HG03159 (cell line): ENCODE data around the gene TMEM209.
A peak's percentile ranks its signal among the peaks of the same experiment; 100 is the strongest.
"Not testable (repeated sequence)": the region's sequence is repeated elsewhere in the genome, so short reads cannot be mapped to it uniquely, and the experiment has no call there.

Experiments
- ATAC-seq: cut with Tn5 transposase; IDR thresholded peaks from one replicate; pipeline ENCODE4 v1.9.1; 2021; ENCODE audit warnings: mild to moderate bottlenecking, moderate library complexity; ENCODE audit not compliant: unreplicated experiment

The TMEM209 gene

DNA sequence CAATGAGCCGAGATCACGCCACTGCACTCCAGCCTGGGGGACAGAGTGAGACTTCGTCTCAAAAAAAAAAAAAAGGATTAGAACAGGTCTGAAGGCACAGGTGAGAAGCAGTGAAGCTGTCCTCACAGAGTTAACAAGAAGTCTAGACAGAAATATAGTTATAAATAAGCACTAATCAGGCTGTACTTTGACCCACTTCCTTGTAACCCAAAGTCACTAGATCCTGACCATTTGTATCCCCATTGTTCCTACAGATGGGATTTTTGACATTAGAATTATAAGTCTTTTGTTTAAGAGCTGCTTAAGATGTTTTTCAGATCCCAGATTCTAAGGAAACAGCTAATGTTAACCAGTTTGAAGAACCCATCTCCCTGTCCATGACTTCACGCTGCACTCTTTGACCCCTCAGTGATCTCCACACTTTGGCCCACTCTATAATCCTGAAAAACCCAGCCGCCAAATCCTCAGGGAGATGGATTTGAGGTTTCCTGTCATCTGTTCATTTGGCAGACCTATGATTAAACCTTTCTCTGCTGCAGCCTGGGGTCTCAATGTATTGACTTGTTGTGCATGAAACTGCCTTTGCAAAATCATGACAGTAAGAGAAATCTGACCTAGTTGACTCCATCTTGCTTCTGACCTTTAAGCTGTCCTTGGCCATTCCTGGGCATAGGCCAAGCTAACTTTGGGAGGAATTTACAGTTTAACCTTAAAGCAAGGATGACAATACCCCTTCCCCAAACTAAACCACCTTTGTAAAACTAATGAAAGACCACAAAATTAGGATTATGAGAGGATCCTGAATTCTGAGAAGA, 13.8 kb upstream of the TMEM209 start:
- no peak for ATAC-seq

DNA sequence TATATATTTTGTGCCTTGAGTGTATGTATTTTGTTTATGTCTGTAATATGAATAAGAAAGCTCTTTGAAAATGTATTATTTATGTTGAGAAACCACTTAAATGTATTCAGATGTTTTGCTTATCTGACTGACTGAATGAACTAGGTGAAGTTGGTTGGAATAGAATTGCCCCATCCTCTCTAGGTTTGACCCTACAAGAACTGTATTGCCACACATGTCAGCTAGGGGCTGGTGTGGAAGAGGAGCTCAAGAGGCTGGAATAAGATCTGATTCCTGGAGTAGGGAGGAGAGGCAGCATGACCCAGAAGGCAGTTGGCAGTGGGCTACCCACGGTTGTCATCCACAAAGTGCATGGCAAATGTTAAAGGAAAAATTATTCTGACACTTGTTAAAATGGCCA, 11.5 kb upstream of the TMEM209 start:
- ATAC-seq: no peak

DNA sequence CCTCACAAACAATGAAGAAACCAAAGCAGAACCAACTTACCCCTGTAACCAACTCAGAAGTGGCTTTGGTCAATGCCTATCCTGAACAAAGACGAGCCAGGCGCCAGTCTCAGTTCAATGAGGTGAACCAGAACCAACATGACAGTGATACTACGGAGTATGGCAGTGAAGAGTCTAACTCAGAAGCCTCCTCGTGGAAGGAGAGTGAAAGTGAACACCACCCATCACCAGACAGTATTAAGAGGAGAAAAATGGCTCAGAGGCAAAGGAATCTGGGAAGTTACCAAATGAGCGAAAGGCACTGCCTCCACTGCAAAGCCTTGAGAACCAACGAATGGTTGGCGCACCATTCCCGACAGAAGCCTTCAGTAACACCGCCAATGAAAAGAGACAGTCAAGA, 10.8 kb upstream of the TMEM209 start:
- no peak for ATAC-seq

DNA sequence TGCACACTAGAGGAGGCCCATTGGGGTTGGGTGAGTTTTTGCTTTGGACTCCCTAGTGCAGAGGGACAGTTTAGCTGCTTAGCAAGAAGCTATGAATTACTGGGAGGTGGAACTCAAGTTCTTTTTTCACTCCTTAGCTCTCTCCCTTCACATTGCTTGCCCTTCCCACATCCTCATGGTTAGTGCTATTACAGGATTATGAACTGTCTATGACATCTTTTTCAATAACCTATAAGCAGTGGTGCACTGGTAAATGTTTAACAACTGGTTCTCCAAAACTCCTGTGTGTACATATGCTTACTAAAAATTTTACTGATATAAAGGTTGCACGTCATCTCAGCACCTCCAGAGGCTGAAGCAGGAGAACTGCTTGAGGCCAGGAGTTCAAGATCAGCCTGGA, 8.6 kb upstream of the TMEM209 start:
- ATAC-seq: no peak

DNA sequence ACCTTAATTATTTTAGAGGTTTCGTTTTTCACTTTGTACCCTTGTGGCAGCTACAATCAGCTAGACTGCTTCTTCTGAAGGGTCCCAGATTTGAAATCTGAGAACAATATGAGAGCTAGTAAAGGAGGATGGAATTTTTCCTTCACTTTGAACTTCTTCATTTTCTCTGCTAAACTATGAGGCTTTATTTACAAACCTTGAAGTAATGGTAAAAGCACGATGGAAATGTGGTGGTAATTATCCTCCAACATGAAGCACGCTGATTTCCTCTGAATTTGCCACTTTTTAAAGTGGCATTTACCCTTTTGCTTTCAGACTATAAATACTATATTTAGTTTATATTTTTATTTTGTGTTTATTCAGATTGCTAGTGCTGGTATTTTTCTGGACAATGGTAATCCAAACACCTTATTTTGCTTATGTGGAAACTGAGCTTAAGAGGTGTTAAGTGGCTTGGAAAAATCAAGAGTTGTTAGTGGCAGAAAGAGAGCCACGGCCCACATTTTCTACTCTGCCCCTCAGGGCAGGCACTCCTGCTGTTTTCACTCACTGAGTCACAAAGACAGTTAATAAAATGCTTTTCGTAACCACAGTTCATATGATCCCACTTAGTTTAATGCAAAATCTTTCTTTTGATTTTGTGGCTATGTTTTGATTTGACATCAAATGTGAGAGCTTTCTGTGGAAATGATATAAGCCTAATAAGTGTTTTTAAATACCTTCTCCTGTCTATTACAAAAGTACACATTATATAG, 5.2 kb upstream of the TMEM209 start:
- no peak for ATAC-seq

DNA sequence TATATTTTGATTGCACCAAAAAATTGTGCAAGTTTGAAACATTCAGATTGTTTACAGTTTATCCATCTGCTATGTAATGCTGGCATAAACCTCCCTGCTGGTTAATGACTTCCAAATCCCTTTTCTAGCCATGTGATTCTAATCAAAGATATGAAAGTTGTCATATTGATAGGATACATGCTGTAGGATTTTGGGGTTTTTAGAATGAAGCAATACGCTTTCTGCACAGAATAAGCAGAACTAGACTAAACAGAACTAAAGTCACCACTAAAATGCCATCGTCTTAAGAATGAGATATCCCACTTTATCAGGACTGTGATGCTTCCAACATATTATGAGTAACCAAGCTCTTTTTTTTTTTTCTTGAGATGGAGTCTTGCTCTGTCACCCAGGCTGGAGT, 3.3 kb upstream of the TMEM209 start:
- ATAC-seq: no peak

DNA sequence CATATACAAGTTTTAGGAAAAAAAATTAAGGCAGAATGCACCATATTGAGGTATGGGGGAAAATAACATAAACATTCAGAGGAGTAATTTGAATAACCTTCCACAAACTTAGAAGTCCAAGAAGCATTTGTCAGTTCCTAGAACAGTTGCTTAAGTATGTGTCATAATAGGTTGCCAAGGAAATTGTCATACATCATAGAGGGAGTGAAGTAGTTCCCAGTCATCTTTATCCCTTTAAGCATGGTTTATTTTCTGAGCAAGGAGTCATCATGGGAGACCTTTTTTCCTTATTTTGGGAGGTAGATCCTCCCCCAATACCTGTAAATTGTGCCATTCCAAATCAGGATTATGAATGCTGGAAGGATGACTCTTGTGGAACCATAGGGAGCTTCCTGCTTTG, 2.4 kb upstream of the TMEM209 start, which contains the start of gene SSMEM1:
SSMEM1 (plus strand) TSS at position 219 of the 400 bp plus-strand sequence; CDS start at position 270, 51 bp downstream.
- ATAC-seq: no peak

DNA sequence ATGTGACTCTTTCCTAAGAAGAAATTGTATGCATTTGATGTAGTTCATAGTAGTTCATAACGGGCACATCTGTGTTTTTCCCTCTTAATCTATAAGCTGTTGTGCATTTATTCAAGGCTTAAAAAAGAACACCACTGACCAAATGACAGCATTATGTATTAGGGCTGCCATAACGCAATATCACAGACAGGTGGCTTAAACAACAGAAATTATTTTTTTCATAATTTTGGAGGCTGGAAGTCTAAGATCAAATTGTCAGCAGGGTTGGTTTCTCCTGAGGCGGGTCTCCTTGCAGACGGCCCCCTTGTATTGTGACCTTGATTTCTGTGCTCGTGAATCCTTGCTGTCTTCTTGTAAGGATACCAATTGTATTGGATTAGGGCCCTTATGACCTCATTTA, 1.8 kb upstream of the TMEM209 start:
- no peak for ATAC-seq

DNA sequence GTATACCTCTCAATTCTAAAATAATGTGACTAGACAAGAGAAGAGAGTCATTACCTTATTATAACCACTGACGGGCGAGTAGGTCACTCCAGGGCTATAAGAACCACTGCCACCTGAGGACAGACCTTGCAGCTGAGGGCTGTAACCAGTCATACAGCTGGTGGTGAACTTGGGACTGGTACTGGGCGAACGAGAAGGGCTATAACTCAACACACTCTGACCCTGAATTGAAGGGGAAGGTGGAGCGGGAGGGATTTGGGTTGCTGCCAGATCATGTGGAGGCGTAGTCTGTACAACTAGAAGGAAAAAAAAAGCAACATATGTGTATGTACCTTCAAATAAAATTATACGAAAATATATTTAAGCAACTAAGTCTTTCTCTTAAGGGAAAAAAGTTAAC, 3.4 kb downstream of the TMEM209 start:
- no peak for ATAC-seq

DNA sequence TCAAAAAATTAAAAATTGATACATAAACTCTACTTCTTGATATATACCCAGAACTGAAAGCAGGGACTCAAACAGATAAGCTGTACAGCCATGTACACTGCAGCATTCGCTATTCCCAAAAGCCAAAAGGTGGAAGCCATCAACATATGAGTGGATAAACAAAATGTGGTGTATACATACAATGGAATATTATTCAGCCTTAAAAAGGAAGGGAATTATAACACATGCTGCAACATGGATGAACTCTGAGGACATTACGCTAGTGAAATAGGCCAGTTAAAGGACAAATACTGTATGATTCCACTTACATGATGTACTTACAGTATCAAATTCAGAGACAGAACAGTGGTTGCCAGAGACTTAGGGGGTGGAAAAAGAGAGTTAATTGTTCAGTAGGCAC, 8.1 kb downstream of the TMEM209 start:
- ATAC-seq: no peak

DNA sequence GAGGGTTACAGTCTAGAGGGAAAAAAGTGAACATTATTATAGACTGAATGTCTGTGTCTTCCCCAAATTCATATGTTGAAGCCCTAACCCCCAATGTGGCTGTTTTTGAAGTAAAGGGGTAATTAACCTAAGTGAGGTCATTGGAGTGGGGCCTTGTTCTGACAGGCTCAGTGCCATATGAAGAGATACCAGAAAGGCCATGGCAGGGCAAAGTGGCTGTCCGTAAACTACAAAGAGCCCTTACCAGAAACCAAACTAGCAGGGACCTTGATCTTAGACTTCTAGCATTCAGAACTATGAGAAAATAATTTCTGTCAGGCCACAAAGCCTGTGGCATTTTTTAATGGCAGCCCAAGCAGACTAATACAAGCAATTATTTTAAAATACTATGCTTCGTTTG, 8.7 kb downstream of the TMEM209 start:
- ATAC-seq: no peak

DNA sequence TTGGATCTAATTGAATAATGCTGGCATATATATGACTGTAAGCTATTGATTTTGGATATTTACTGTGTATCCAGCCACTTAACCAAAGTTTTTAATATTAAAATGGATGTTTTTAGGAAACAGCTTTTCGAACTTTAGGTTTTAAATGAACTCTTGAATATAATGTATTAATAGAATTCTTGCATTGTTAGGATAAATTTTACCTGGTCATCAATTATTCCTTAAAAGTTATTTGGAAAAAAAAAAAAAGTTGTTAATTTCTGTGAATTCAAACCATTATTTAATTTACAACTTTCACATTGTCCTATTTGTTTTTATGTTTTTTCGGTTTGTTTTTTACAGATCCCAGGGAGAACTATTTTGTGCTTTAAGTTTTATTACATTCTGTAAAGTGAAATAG, 9.8 kb downstream of the TMEM209 start:
- no peak for ATAC-seq

DNA sequence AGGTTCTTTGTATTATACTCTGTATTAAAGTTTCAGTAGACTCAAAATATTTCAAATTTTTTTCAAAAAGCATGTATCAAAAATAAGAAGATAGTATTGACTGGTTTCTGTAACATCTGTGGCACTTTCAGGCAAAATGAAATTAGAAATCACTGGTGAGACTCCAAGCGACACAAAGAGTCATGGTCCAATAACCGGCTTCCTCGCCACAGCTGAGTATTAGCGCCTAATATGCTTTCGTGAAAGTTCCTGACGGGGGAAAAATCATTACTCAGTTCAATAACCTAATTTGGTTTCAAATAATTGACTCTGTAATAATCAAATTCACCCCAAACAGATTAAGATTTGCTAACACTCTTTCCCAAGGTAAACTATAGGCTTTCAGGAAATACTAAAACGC, 13.4 kb downstream of the TMEM209 start:
- no peak for ATAC-seq

DNA sequence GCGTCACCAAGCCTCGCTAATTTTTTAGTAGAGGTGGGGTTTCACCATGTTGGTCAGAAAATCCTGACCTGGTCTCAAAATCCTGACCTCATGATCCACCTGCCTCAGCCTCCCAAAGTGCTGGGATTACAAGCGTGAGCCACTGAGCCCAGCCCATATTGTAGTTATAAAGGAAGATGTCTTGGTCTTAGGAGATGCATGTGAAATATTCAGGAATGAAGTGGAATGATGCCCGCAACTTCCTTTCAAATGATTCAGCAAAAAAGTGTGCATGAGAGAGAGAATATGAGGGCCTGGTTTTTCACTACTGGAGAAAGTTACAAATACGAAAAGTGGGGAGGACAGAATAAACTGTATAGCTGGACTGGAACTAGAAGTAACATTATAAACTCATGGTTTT, 15.9 kb downstream of the TMEM209 start:
- no peak for ATAC-seq

DNA sequence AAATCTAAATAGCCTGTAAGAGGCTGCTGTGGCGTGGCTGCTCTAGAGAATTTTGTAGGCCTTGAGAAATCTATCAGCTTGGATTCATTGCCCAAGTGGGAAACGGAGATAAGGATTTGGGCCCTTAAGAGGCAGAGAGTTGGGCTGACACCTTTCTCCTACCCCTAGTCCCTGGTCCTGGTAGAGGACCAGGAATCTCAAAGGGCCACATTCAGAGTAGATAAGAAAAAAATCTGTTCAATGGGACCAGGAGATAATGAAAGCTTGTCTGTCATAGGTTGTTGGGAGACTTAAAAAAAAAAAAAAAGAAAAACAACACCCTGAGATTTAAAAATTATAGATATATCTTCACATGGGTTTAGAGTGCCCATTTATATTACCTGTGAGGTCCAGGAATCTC, 17.8 kb downstream of the TMEM209 start:
- ATAC-seq: no peak

DNA sequence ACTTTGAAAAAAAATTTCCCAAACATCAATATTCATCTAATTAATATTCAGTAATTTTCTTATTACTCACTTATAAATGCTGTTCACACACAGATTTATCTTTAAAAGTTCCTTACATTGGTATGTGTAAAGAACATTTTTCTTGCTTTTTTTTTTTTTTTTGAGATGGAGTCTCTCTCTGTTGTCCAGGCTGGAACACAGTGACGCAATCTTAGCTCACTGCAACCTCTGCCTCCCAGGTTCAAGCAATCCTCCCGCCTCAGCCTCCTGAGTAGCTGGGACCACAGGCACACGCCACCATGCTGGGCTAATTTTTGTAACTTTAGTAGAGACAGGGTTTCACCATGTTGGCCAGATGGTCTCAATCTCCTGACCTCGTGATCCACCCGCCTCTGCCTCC, 20.9 kb downstream of the TMEM209 start:
- not testable (repeated sequence) for ATAC-seq

DNA sequence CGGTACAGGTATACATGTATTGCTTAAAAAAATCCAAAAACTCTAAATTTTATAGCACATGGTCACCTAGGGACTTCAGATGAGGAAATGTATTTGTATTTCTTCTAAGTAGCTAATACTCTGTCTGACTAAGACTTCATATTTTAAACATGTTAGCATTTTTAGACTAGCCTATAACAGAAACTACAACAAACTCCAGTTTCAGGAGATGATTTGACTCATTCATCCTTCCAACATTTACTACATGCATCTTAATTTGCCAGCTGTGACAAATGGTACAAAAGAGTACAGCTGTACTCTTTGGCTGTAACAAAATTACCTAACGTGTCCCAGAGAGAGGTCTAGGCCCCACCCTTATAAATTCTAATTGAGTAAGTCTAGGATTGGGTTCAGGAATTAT, 22.2 kb downstream of the TMEM209 start:
- peak; percentile 77 for ATAC-seq

DNA sequence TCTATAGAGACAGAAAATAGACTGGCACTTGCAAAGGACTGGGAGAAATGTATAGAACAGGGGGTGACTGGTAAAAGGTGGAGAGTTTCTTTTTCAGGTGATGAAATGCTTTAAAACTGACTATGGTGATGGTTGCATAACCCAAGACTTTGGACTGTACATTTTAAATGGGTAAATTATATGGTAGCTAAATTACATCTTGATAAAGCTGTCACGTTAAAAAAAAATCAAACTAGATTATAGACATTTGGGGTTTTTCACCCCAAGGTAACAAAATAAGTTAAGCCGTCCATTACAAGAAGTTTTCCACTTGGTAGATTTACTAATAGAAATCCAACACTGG, 24.0 kb downstream of the TMEM209 start:
- ATAC-seq: no peak

DNA sequence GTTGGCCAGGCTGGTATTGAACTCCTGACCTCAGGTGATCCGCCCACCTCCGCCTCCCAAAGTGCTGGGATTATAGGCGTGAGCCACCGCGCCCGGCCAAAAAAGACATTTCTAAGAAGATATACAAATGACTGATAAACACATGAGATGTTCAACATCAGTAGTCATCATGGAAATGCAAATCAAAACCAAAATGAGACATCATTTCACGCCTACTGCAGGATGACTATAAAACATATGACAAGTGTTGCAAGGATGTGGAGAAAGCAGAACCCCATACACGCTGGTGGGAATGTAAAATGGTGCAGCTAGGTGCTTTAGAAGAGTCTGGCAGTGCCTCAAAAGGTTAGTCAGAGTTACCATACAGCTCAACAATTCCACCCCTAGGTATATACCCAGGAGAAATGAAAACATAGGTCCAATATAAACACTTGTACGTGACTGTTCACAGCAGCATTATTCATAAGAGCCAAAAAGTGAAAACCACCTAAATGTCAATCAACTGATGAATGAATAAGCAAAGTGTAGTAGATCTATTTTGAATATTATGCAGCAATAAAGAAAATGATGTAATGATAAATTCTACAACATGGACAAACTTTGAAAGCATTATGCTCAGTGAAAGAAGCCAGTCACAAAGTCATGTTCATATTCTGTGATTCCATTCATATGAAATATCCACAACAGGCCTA, 24.5 kb downstream of the TMEM209 start:
- ATAC-seq: no peak

DNA sequence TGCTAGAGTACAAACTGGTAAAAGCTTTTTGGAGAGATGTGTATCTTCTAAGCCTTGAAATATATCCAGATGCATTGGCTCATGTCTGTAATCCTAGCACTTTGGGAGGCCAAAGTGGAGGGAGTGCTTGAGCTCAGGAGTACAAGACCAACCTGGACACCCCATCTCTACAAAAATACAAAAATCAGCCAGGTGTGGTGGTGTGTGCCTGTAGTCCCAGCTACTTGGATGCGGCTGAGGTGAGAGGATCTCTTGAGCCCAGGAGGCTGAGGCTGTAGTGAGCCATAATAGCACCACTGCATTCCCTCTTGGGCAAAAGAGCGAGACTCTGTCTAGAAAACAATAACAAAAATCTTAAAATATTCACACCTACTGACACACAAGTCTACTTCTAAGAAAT, 25.6 kb downstream of the TMEM209 start:
- no peak for ATAC-seq

DNA sequence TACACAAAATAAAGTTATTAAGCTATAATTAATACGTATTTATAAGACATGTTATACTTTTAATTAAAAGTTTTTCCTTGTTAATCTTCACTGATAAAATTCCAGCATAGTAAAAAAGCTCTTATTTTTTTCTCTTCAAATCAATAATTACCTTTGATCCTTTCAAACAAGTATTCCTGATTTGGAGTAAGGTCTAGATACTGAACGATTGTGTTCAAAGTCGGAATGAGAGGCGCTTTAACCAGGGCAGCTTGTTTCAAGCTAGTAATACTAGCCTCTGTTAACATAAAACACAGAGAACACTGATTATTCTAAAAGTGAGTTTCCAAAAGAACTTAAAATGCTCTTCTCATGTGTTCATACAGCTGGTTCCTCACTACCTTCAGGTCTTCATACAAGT, 27.0 kb downstream of the TMEM209 start:
- no peak for ATAC-seq
